IMR-90 (cell line): ENCODE results near the gene TRIM47. TPM values are rescaled to one million over a fixed set of nuclear protein-coding genes. Genes with fewer than 3 reads are reported as not detected.
A peak's percentile ranks its signal among the peaks of the same experiment; 100 is the strongest.

Source experiments
- ATAC-seq: fragments of 200-7000 bp; cut with Tn5 transposase; 2 replicates; pipeline ENCODE4 v1.9.1; 2020; ENCODE audit warnings: low read depth, mild to moderate bottlenecking, moderate library complexity
- BruUV-seq: library from RNA; stranded (reverse); fragments of 400-500 nt; replicated peaks from 2 replicates; lab custom pipeline; 2021; lab: Mats Ljungman, UMichigan
- CTCF ChIA-PET: fragments of 300-600 bp; formaldehyde crosslinking; extraction: SDS; loops from one replicate; lab custom pipeline; 2021; ENCODE audit warnings: antibody characterized with exemption; lab: Yijun Ruan, JAX
- POLR2A ChIA-PET: fragments of 300-600 bp; sonication (Branson Sonifier 250); formaldehyde crosslinking; loops from one replicate; lab custom pipeline; 2022; ENCODE audit warnings: antibody characterized with exemption; ENCODE audit not compliant: unreplicated experiment; lab: Charles Lee
- DNase-seq: peaks from one replicate; pipeline ENCODE4 v3.0.0; 2013
- H2AFZ ChIP-seq: replicated peaks from 2 replicates; pipeline ENCODE3; 2013; ENCODE audit warnings: low read length, mild to moderate bottlenecking; ENCODE audit not compliant: poor library complexity
- H2AK5ac ChIP-seq: 2 replicates; pipeline ENCODE4 v1.6.1; 2013; ENCODE audit warnings: low read depth, low read length, inconsistent platforms
- H2AK9ac ChIP-seq: replicated peaks from 2 replicates; pipeline ENCODE3; 2013; ENCODE audit warnings: mild to moderate bottlenecking, low read depth, low read length, moderate library complexity; ENCODE audit not compliant: poor library complexity
- H2BK120ac ChIP-seq: 2 replicates; pipeline ENCODE4 v1.6.1; 2013; ENCODE audit warnings: low read depth, low read length, inconsistent platforms
- H2BK15ac ChIP-seq: 3 replicates; pipeline ENCODE4 v1.6.1; 2013; ENCODE audit warnings: low read depth, low read length, inconsistent platforms
- H2BK20ac ChIP-seq: 2 replicates; pipeline ENCODE4 v1.6.1; 2013; ENCODE audit warnings: low read depth, mild to moderate bottlenecking, inconsistent platforms, low read length, moderate library complexity
- H2BK5ac ChIP-seq: 2 replicates; pipeline ENCODE4 v1.6.1; 2013; ENCODE audit warnings: mild to moderate bottlenecking, low read depth, low read length, inconsistent platforms; ENCODE audit not compliant: poor library complexity, severe bottlenecking
- H3K14ac ChIP-seq: replicated peaks from 2 replicates; pipeline ENCODE4 v1.6.1; 2013; ENCODE audit warnings: low read depth, low read length, inconsistent platforms
- H3K18ac ChIP-seq: 2 replicates; pipeline ENCODE4 v1.6.1; 2013; ENCODE audit warnings: low read depth, low read length, control low read depth
- H3K23ac ChIP-seq: 2 replicates; pipeline ENCODE4 v1.6.1; 2013; ENCODE audit warnings: low read depth, low read length, inconsistent platforms
- H3K27ac ChIP-seq: 2 replicates; pipeline ENCODE4 v1.5.1; 2013; ENCODE audit warnings: mild to moderate bottlenecking, control low read depth, low read length; ENCODE audit not compliant: insufficient read depth
- H3K27me3 ChIP-seq: 2 replicates; pipeline ENCODE4 v1.6.1; 2013; ENCODE audit warnings: low read length; ENCODE audit not compliant: control insufficient read depth, insufficient read depth
- H3K36me3 ChIP-seq: 2 replicates; pipeline ENCODE4 v1.6.1; 2013; ENCODE audit warnings: low read length, mixed read lengths; ENCODE audit not compliant: control insufficient read depth, insufficient read depth
- H3K4ac ChIP-seq: 2 replicates; pipeline ENCODE4 v1.6.1; 2013; ENCODE audit warnings: low read depth, low read length, inconsistent platforms
- H3K4me1 ChIP-seq: 2 replicates; pipeline ENCODE4 v1.6.1; 2013; ENCODE audit warnings: low read length, mixed read lengths; ENCODE audit not compliant: control insufficient read depth, insufficient read depth
- H3K4me2 ChIP-seq: 2 replicates; pipeline ENCODE4 v1.6.1; 2013; ENCODE audit warnings: low read depth, mild to moderate bottlenecking, control low read depth, low read length, moderate library complexity
- H3K4me3 ChIP-seq: 2 replicates; pipeline ENCODE4 v1.5.1; 2013; ENCODE audit warnings: low read depth, mild to moderate bottlenecking, control low read depth, low read length, moderate library complexity; ENCODE audit not compliant: insufficient read depth
- H3K56ac ChIP-seq: 2 replicates; pipeline ENCODE4 v1.6.1; 2013; ENCODE audit warnings: low read length, inconsistent platforms; ENCODE audit not compliant: insufficient read depth; ENCODE audit errors: extremely low read depth
- H3K79me1 ChIP-seq, 2 experiments: 2 replicates each; pipeline ENCODE4 v1.6.1; 2013; ENCODE audit warnings: low read length in 2 of 2, inconsistent platforms in 1 of 2, low read depth in 1 of 2
- H3K9ac ChIP-seq: 2 replicates; pipeline ENCODE4 v1.6.1; 2013; ENCODE audit warnings: low read depth, low read length, control low read depth
- H3K9me1 ChIP-seq: 2 replicates; pipeline ENCODE4 v1.6.1; 2013; ENCODE audit warnings: low read length, inconsistent platforms; ENCODE audit not compliant: insufficient read depth
- H3K9me3 ChIP-seq: 2 replicates; pipeline ENCODE4 v1.6.1; 2013; ENCODE audit warnings: low read length; ENCODE audit not compliant: control insufficient read depth, insufficient read depth
- H4K20me1 ChIP-seq: 2 replicates; pipeline ENCODE4 v1.6.1; 2013; ENCODE audit warnings: low read length, inconsistent platforms; ENCODE audit not compliant: insufficient read depth
- H4K5ac ChIP-seq: 2 replicates; pipeline ENCODE4 v1.6.1; 2013; ENCODE audit warnings: mild to moderate bottlenecking, low read depth, low read length, control low read depth
- H4K8ac ChIP-seq, 2 experiments: 2 replicates each; pipeline ENCODE4 v1.6.1; 2013; ENCODE audit warnings: low read depth in 2 of 2, low read length in 2 of 2, control low read depth in 1 of 2, inconsistent platforms in 1 of 2
- H4K91ac ChIP-seq: 2 replicates; pipeline ENCODE4 v1.6.1; 2013; ENCODE audit warnings: low read depth, low read length, inconsistent platforms; ENCODE audit not compliant: insufficient read depth
- CEBPB ChIP-seq: IDR thresholded peaks from 2 replicates; pipeline ENCODE4 v1.6.1; 2012; ENCODE audit warnings: low read depth, low read length, improper control_type of control experiment
- CTCF ChIP-seq: conservative IDR thresholded peaks from 2 replicates; pipeline ENCODE4 v1.5.1; 2012; ENCODE audit warnings: mild to moderate bottlenecking, low read depth, low read length, improper control_type of control experiment
- POLR2A ChIP-seq: IDR thresholded peaks from 2 replicates; pipeline ENCODE4 v1.6.1; 2012; ENCODE audit warnings: mild to moderate bottlenecking, low read depth, low read length
- RAD21 ChIP-seq: IDR thresholded peaks from 2 replicates; pipeline ENCODE4 v1.6.1; 2012; ENCODE audit warnings: low read length, improper control_type of control experiment
- RFX5 ChIP-seq: IDR thresholded peaks from 2 replicates; pipeline ENCODE4 v1.8.0; 2012; ENCODE audit warnings: low read depth, mild to moderate bottlenecking, low read length, moderate library complexity
- SMC3 ChIP-seq: fragments of 150-350 bp; IDR thresholded peaks from 2 replicates; pipeline ENCODE4 v1.6.1; 2016; ENCODE audit warnings: low read depth, mild to moderate bottlenecking, antibody characterized with exemption, low read length, moderate library complexity
- WGBS, 2 experiments: methylation state at CpG; one replicate each; pipeline versions ENCODE4 v1.1.5 to v1.1.7; 2013; ENCODE audit warnings: missing lambda C conversion rate in 2 of 2; ENCODE audit not compliant: insufficient read length in 1 of 2; ENCODE audit errors: extremely low coverage in 2 of 2; 5-methylcytosine and 5-hydroxymethylcytosine counted together
- dilution Hi-C: fragments of 300-500 bp; cut with HindIII; formaldehyde crosslinking; loops from one replicate; pipeline ENCODE4 v1.14.3; 2018; ENCODE audit warnings: low sequenced_read_pairs; ENCODE audit not compliant: unreplicated experiment
- in situ Hi-C: fragments of 300-500 bp; cut with MboI; formaldehyde crosslinking; loops from 3 replicates; pipeline ENCODE4 v1.14.3; 2019; ENCODE audit warnings: low sequenced_read_pairs, inconsistent platforms, mixed read lengths
- intact Hi-C: fragments of 100-400 bp; cut with micrococcal nuclease; formaldehyde crosslinking; loops from 2 replicates; pipeline ENCODE4 v1.10.0; 2022
- polyA plus RNA-seq, 3 experiments: library from polyadenylated mRNA; depleted of rRNA; stranded (reverse); fragments of >200 nt; gene quantifications; 2 replicates each; pipeline ENCODE4 v1.2.3, GENCODE V29; 2012; ENCODE audit warnings: low replicate concordance in 1 of 3
- total RNA-seq: library from RNA; depleted of rRNA; stranded (reverse); fragments of >200 nt; gene quantifications from 2 replicates; pipeline ENCODE4 v1.2.3, GENCODE V29; 2012

TRIM47 gene
- total and polyA plus RNA-seq, 2 of the 4 experiments (the other 2 are of a cell fraction), result 1.4 to 7.5 TPM

GRCh38 chr17:75827308-75828075 lies 50.9 kb downstream of the TRIM47 start:
- Histone ChIP-seq H3K56ac (no peak overlapping the region), H3K23ac (no peak overlapping the region), H2BK20ac (no peak overlapping the region), H2AK5ac (no peak overlapping the region), H3K4me3 (no peak overlapping the region), H2BK120ac (no peak overlapping the region), H2AFZ (peak overlapping the region; percentile 92), H3K4me2 (no peak overlapping the region), H3K36me3 (peaks cover 18% of the 10 kb centered on the region; the same call in 1 of the 2 replicates), H4K8ac (peak overlapping the region; percentile 56 to 83; a peak in 2 of 4 replicates), H3K27ac (no peak overlapping the region), H3K9ac (0 out of 2 replicates have a peak overlapping the region, but pooled peaks have one; percentile 10), H2AK9ac (peak overlapping the region; percentile 21), H3K9me3 (no peaks in the 10 kb centered on the region), H3K18ac (no peak overlapping the region), H2BK5ac (no peak overlapping the region), H3K4ac (0 out of 2 replicates have a peak overlapping the region, but pooled peaks have one; percentile 15), H3K14ac (no peak overlapping the region; the same call in 1 of the 2 replicates), H4K20me1 (no peaks in the 10 kb centered on the region), H2BK15ac (no peak overlapping the region), H3K4me1 (peaks cover 3% of the 10 kb centered on the region), H3K27me3 (no peaks in the 10 kb centered on the region), H4K91ac (peak overlapping the region; percentile 28; the same call in 1 of the 2 replicates), H3K79me1 (no peaks in the 10 kb centered on the region), H3K9me1 (no peaks in the 10 kb centered on the region), H4K5ac (peak overlapping the region; percentile 65)
- POLR2A ChIA-PET, result interaction anchor here (0.8 to 1.2 kb wide), 2 partner anchors 12 to 47 kb away, joined by 3 to 4 read pairs; no protein-coding TSS in a partner anchor
- CTCF ChIA-PET, result interaction anchor here (0.7 to 1.4 kb wide), 5 partner anchors 13 to 114 kb away, joined by 3 to 4 read pairs (median 3); partner anchors contain the start of genes FBF1 and GALK1
- intact Hi-C loops, result loop anchor here (5.0 kb wide), 1 partner anchor 45 kb away; the partner anchor contains the start of gene UNK
- ATAC-seq, result peak; percentile 93
- dilution Hi-C loops, result no loop called here
- peak; percentile 60 for TF ChIP-seq RAD21
- 0 out of 2 replicates have a peak, but pooled peaks have one; percentile 17 for TF ChIP-seq CEBPB
- TF ChIP-seq POLR2A, result no peak
- TF ChIP-seq SMC3, result peak; percentile 67; the same call in 1 of the 2 replicates
- TF ChIP-seq CTCF, result peak; percentile 67
- no peak for TF ChIP-seq RFX5
- WGBS, 2 experiments, result 43% methylated on average over 10 of the region's 21 CpGs; no CpG with 5 or more reads in 1 of the 2 experiments
- no TSS peak for BruUV-seq
- in situ Hi-C loops, result no loop called here
- peak; percentile 41 for DNase-seq
